GM19023 (cell line): Measurements from ENCODE around the gene WIPF1.

Experiments
- ATAC-seq: cut with Tn5 transposase; IDR thresholded peaks from one replicate; pipeline ENCODE4 v1.9.1; 2021; ENCODE audit warnings: mild to moderate bottlenecking, moderate library complexity; ENCODE audit not compliant: unreplicated experiment

The WIPF1 gene

DNA sequence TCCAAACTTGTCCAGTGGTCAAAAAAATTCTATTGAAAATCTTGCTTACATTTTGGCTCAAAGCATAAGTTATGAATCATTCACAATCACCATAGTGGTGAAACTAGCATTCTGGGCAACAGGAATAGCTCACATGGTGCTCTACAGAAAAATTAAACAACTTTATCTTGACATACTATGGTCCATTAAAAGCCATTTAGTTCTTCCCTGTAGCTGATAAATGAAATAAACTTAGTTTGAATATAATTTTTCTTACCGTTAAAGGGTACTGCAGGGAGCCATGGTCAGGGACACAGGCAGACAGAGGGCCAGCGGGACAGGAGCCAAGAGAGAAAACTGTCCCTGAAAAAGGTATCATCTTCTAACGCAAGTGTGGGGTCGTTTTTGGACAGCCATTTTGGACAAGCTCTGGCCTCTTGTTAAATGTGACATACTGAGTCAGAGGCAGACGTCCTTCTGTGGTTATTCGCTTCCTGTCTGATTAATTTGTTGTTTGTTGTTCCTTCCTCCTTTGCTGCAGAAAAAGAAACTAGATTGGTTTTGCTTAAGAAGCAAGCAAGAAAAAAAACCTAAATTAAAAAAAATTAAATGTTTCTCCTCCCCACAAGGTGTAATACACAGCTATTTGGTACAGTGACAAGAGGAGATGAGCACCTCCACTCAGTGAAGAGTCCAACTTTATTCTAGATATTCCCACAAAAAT is at the start of gene WIPF1:
TSS of gene WIPF1 (minus strand) at position 460 of the 703 bp plus-strand sequence. CDS start 12,231 bp downstream, outside the sequence.
- peak; percentile 53 for ATAC-seq

DNA sequence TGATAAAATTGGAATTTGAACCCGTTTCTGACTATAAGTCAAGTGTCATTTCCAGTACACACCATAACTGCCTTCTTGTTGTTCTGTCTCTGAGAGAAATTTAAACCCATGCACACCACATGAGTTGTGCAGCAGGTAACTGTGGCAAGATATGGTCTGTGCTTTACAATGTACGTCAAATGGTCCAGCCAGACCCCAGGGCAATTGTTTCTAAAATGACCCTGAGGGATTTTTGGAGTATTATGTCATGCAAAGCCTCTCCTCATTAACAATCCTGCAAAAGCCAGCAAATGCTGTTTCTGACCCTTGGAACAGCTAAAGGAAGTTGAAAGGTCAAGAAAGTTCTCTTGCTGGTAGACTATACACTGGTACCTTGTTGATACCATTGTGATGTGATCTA is 47.7 kb upstream of the WIPF1 start:
- no peak for ATAC-seq

DNA sequence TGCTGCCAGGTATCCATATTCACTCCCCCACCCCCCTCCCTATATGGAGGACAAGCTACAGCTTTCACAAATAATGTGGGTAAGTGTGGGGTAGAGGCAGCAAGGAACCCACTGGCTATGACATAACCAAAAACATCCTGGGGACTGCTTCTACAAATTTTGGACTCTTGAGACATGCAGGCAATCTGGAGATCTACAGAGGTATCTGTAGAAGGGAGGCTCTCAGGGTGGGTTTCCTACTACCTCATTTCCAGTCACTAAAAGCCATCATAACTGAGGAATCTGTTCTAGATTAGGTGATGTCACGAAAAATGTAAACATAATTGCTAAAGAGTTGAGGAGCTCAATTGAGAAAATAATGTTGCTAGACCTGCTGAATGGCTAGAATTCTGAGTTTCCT is 46.8 kb upstream of the WIPF1 start:
- no peak for ATAC-seq

DNA sequence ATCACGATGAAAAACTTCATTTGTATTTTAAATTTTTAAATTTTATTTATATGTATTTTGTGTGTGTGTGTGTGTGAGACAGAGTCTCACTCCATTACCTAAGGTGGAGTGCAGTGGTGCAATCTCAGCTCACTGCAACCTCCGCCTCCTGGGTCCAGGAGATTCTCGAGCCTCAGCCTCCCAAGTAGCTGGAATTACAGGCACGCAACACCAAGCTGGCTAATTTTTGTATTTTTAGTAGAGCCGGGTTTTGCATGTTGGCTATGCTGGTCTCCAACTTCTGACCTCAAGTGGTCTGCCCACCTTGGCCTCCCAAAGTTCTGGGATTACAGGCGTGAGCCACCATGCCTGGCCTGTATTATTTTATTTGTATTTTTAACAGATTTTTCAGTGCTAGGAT is 45.8 kb upstream of the WIPF1 start:
- ATAC-seq = no peak

DNA sequence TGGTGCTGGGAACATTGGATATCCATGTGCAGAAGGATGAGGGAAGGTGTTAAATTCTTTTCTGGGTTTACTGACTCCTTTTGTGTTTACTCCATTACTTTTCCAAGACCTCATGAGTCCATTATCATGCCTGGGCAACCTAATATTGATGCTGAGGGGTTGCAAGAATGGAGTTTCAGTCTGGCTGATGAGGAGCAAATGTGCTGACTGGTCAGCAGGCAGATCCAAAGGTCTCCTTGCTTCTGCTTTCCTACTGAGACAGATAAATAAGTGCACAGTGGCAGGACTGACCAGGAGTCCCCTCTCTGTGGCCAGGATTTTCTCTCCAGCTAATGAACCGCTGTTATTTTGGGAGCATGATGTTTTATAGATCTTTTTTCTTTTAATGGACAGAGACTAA is 43.6 kb upstream of the WIPF1 start:
- ATAC-seq = no peak

DNA sequence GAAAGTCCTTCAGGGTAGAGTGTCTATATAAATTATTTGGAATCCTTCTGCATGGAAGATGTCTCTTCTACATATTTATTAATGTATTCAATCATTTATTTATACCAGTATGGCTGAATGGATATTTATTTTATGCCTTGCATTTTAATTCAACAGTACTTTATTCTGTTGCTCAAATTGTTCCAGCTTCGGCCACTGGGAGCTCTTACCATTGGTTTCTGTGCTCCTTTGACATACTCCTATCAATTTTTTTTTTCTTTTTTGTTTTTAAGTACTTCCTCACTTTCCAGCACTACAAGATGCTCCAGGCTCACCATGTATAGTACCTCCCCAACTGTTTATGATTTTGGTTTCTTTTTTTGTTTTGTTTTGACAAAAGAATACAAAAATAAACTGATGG is 39.4 kb upstream of the WIPF1 start:
- ATAC-seq = no peak

DNA sequence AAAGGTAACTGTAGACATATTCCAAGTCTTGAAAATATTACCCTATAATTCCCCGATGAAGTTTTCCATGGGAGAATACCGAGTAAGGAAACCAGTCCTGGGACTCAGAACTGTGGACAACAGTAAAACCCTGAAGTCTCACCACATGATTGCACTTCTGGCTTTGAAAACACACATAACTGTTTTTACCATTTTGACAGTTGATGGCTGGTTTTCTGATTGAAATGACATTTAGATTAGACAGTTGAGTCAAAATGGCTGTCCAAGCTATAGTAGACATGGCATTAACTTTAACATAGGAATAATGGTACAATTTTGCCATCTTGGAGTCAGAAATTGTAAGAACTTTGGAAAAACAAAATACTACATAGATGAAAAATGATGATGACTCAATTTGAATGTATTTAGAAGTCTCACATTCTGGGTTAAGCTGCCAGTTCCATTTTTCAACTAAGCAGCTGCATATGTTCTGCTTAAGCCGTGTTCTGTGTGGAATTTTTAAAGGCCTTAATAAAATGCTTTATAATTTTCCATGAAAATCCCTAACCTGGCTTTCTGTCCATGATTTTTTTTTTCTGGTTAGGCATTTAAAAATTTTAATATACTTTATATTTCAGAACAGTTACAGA is 38.3 kb upstream of the WIPF1 start:
- no peak for ATAC-seq

- ATAC-seq = peak; percentile 12
These were observed 37.5 kb upstream of the WIPF1 start for GRCh38 chr2:174635015-174635593.

GRCh38 chr2:174634130-174635014 is 36.8 kb upstream of the WIPF1 start:
- peak; percentile 72 for ATAC-seq

GRCh38 chr2:174633623-174633930 is 36.0 kb upstream of the WIPF1 start:
- ATAC-seq = no peak

DNA sequence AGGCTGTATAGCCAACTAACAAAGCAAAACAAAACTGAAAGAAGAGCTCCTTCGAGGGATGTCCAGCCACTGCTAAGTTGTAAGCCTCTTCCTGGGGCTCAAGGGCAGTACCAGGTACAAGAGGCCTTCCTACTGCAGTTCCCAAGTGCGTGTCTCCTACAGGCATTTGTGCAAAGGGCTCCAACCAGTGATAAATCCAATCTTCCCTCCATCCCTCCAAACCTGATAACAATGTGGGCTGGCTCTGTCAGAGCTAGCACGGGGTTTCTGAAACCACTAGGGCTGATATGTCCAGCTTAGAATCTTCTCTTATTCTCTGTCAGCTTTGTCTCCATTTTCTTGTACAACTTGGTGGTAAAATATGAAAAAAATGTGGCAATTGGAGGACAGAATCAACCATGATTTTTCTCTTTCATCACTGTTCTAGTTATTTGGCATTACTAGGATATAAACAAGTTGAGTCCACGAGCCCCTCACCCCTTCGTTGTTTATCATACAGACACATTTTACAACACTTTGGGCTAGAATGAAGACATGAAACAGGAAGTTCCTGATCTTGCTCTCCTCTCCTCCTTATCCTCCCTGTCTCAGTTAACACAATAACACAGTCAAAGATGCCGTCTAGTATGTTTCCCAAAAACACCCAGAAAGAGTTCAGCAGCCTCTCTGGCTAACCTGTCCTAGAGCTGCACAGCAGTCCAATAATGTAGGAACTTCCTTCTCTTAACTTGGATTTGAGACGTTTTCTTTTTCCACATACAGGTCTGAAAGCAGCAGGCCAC is 35.4 kb upstream of the WIPF1 start:
- peak; percentile 37 for ATAC-seq

DNA sequence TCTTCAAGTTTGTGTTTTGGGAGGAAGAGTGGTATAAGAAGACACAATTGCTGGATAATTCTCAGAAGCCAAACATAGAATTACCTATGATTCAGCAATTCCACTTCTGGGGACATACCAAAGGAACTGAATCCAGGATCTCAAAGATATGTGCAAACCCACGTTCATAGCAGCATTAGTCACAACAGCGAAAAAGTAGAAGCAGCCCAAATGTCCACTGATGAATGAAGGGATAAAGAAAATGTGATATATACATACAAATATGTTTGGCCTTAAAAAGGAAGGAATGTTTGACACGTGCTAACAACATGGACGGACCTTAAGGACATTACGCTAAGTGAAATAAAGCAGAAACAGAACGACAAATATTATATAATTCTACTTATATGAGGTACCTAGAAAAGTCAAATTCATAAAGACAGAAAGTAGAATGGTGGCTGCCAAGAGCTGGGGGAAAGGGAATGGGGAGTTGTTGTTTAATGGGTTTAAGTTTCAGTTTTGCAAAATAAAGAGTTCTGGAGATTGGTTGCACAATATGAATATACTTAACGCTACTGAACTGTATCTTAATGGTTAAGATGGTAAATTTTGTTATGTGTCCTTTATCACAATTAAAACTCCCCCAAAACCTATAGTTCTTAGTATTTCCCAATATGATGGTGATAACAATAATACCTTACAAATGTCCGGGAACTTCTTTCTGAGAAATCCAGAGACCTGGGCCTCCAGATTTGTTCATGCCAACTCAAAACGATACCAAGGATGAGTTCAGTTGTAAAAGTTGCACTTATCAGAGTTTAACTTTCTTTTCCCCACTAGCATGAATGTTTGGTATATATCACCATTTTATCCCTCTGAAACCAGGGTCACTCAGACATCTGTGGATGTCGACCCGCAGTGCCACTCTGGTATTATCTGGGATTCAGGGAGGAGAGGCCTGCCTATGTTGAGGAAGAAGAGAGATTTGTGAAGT is 33.7 kb upstream of the WIPF1 start:
- ATAC-seq = no peak

- ATAC-seq = no peak
These were observed 32.5 kb upstream of the WIPF1 start for GRCh38 chr2:174630107-174630506.

GRCh38 chr2:174629506-174629905 is 31.9 kb upstream of the WIPF1 start:
- no peak for ATAC-seq

DNA sequence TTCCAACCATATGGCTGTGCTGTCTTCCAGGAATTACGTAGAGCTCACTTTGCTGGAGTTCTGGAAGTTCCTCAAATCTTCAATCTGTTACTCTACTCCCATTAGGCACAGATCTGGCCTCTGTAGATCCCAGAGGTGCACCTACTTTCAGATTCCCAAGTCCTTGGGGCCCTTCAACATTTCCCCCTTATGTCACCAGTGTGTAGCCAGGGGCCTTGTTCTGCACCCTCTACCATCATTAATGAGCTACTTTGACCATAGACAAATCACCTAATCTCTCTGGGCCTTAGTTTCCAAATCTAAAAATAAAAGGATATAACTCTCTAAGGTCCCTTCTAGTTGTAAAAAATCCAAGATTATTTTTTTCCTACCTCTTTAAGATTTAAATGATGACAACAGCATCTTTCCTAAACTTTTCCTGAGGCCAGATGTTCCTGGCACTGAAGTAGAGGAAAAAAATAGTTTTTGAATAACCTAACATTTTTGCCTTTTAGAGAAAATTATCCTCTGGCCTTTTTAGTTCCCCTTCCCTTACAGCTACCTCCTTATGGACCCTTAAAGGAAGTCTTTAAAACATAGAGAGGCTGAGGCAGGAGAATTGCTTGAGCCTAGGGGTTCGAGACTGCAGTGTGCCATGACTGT is 31.0 kb upstream of the WIPF1 start:
- no peak for ATAC-seq

DNA sequence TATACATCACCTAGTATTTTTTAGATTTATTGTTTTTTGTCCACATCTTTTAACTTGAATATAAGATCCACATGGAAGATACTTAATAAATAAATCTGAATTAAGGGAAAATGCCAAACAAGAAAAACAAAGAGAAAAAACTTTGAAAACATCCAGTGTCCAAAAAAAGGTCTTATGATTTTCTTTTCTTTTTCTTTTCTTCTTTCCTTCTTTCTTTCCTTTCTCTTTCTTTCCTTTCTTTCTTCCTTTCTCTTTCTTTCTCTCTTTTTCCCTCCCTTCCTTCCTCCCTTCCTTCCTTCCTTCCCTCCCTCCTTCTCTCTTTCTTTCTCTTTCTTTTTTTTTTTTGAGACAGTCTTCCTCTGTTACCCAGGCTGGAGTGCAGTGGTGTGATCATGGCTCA is 29.6 kb upstream of the WIPF1 start:
- ATAC-seq = no peak

GRCh38 chr2:174624895-174625430 is 27.4 kb upstream of the WIPF1 start:
- no peak for ATAC-seq

DNA sequence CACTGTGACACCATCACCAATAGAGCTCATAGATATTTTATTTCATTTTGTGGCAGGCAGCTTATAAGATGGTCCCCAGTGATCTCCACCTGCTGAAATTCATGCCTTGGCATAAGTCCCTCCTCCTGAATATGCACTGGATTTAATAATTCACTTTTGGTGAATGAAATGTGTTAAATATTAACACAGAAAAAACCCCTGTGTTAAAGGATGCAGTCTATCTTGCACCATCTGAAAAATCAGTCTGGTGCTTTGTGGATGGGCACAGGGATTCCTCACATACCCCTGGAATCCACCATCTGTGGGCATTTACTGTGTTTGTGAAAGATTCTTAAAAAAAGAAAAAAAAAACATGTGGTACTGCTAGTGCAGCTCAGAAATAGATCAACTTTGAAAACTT is 26.1 kb upstream of the WIPF1 start:
- peak; percentile 54 for ATAC-seq

DNA sequence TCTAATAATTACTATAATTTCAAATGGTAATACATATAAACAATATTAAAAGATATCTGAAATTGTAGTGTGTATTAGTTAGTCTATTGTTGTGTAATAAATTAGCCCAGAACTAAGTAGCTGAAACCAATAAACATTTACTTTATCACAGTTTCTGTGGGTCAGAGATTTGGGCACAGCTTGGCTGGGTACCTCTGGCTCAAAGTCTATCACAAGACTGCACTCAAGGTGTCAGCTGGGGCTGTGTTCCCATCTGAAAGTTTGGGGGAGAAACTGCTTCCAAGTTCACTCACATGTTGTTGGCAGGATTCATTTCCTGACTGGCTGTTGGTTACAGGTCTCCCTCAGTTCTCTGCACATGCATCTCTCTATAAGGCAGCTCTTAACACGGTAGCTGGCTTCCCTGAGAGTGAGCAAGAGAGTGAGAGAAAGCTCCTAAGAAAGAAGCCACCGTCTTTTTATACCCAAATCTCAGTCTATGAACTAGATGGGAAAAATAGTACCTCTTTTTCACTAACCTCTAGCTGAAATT is 25.6 kb upstream of the WIPF1 start:
- peak; percentile 35 for ATAC-seq
